HG03280 (cell line): ENCODE measurements around the gene TP53TG3C.
"Not testable (repeated sequence)": the region's sequence is repeated elsewhere in the genome, so short reads cannot be mapped to it uniquely, and the experiment has no call there.

Experiments used
- ATAC-seq: cut with Tn5 transposase; IDR thresholded peaks from one replicate; pipeline ENCODE4 v1.9.1; 2021; ENCODE audit warnings: mild to moderate bottlenecking, moderate library complexity; ENCODE audit not compliant: unreplicated experiment

Gene TP53TG3C, protein sequence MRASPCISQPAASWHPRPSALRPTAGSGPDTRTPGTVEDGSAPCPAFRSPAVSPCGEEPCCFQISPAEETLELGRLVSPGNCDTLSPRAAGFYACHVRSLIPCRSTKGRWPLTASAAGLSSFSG

GRCh38 chr16:33193926-33194325 is at the start of gene TP53TG3C:
TSS of gene TP53TG3C (plus strand) at chr16:33194226. CDS start at chr16:33194294, 68 bp downstream.
- not testable (repeated sequence) for ATAC-seq
